Stimulated activated CD4-positive, alpha-beta T cell treated with anti-CD3 and anti-CD28 coated beads, Interleukin-15, amount 100 ng/mL, for 1 hour (primary cell): ENCODE results near the gene RASGRP3.
A peak's percentile ranks its signal among the peaks of the same experiment; 100 is the strongest.
"Not testable (repeated sequence)": the region's sequence is repeated elsewhere in the genome, so short reads cannot be mapped to it uniquely, and the experiment has no call there.

Experiments
- DNase-seq, 2 donors: peaks; one replicate each; pipeline ENCODE4 v3.0.0-alpha.2; 2020; ENCODE audit warnings: low read depth in 1 of 2, low spot score in 1 of 2

RASGRP3 gene

GRCh38 chr2:33453905-33454479, 22.5 kb upstream of the RASGRP3 start:
- no peak for DNase-seq

GRCh38 chr2:33457556-33458247, 18.7 kb upstream of the RASGRP3 start:
- no peak for DNase-seq

GRCh38 chr2:33458248-33458819, 18.1 kb upstream of the RASGRP3 start:
- no peak for DNase-seq

GRCh38 chr2:33459745-33460144, 16.7 kb upstream of the RASGRP3 start:
- no peak for DNase-seq

DNA sequence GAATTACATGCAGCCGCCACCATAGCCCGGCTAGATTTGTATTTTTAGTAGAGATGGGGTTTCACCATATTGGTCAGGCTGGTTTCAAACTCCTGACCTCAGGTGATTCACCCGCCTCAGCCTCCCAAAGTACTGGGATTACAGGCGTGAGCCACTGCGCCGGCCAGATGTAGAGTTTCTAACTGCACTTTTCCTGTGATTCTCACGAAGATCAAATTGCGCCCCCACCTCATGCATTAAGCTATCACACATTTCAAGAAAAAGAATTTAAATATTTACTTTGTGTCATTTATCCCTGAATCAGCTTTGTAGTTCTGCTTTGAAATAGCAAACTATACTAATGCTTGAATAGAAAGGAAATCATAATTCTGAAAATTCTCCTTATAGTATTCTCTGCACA, 13.9 kb upstream of the RASGRP3 start:
- not testable (repeated sequence) for DNase-seq

DNA sequence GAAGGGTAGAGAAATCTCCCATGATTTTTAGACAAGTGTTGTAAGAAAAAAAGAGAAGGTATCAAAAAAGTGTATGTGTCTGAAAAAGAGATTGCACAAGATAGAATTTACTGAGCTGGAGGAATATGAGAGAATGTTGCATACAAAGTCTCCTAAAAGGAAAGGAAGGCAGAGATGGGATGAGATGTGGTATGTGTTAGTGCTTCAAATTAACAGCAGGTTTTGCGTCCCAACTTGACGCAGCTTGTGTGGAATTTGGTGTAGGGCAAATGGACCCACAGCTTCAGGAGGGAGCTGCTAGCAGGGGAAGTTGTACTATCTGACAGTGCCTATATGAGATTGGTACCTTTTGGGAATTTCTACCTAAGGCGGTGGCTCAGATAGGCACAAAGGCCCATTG, 9.0 kb upstream of the RASGRP3 start:
- DNase-seq, result no peak

GRCh38 chr2:33469238-33469637, 7.2 kb upstream of the RASGRP3 start:
- DNase-seq, result no peak

GRCh38 chr2:33475224-33476130, 972 bp upstream of the RASGRP3 start:
- DNase-seq, result peak; percentile 53 to 60

DNA sequence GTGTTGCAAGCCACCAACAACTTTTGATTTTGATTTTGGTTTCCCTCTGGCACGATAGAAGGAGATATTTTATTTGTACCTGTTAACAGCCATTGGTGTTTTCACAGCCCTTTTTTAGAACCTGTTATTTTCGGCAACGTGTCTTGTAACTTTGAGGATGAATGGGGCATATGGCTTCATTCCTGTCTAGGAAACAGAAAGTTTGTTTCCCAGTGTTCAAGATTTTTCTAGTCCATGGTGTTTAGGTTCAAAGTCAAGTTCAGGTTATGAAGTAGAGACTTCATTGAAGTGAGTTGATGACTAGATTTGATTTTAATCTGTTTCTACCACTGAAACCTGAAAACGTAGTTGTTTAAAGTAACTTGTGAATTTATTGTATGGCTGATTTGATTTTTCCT, 343 bp downstream of the RASGRP3 start:
- DNase-seq, result no peak

GRCh38 chr2:33477473-33478468, 1.3 kb downstream of the RASGRP3 start:
- no peak for DNase-seq

- DNase-seq, result no peak
Observed at GRCh38 chr2:33478968-33479731, 2.7 kb downstream of the RASGRP3 start.

DNA sequence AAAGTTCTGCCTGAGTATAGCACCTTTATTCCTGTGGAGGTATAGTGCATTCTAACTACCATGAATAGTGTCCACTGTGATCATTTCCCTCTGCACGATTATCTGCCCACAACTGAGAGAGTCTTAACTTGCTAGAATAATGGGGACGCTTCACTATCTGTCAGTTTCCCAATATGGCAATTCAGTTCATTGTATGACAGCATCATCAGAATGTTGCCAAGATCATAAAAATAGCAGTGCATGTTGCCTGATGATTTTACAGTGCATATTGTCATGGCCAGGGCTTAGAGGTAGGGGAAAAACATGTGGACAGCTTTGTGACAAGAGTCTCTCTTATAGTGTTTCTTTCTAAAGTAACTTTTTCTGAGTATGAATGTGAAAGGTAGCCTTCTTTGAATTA, 6.1 kb downstream of the RASGRP3 start:
- DNase-seq, result no peak

- no peak for DNase-seq
Observed at GRCh38 chr2:33484042-33484621, 7.7 kb downstream of the RASGRP3 start.

GRCh38 chr2:33485051-33485450, 8.6 kb downstream of the RASGRP3 start:
- DNase-seq, result no peak

DNA sequence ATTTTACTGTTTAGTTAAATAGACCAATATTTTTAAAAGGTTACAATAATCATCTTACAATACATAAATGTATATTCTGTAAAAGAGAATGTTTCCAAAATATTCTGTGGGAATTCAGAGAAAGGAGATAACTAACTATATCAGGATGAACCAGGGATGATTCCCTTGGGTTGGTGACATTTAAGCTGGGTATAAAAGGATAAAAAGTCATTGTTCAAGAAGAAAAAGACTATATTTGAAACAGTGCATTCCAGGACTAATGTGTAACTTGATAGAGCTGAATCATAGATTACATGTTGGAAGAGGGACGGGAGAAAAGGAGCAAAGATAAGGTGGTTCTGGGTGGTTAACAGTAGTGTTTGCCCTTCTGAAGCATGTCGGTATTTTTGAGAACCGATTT, 10.1 kb downstream of the RASGRP3 start:
- no peak for DNase-seq

DNA sequence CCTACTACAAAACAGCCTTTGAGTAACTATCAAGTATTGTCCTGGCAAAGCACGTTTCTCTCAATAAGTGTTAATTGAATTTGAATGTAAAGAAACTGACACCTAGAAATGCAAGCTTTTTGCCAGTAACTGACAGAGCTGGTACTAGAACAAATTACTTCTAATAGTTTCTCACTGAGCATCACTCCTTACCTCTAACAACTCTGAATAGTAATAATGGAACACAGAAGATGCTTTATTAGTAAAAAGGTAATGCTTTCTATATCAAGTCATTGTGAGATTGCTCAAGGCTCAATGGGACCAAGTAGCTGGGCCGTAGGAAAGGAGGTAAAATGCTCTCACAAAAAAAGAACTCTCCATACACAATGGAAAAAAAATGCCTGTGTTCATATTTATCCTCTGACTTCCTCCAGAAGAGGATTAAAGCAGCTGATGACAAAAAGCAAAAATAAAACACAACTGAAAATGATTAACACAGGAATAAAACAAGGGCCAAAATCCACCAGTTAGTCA, 11.8 kb downstream of the RASGRP3 start:
- DNase-seq, result no peak

DNA sequence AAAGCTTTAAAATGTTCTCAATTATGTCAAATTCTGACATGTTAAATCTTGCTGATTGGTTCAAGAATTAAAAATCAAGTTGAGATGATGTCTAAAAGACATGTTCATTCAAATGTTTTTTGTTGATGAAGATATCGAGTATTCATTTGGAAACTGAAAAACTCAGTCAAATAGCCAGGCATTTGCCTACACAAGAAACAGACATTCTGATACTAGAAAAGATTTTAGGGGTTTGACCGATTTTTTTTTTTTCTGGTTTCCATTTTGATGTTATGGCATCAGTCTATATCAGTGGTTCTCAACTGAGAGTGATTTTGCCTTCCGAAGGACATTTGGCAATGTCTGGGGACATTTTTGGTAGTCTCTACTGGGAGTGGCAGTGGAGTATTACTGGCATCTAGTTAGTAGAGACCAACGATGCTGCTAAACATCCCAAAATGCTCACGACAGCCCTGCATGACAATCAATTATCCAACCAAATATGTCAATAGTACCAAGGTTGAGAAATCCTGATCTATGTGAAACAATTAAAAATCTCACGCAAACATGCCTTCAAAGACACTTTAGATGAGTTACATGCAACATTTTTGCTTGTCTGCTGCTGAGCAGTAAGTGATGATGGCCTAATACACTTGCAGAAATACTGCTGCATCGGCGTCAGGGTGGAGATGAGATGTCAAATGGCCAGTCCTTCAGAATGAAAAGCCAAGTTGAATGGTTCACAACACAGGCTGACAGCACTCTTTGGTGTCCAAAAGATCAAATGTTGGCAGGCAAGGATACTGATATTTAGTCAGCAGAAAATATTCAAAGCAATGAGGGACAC, 12.5 kb downstream of the RASGRP3 start:
- no peak for DNase-seq

DNA sequence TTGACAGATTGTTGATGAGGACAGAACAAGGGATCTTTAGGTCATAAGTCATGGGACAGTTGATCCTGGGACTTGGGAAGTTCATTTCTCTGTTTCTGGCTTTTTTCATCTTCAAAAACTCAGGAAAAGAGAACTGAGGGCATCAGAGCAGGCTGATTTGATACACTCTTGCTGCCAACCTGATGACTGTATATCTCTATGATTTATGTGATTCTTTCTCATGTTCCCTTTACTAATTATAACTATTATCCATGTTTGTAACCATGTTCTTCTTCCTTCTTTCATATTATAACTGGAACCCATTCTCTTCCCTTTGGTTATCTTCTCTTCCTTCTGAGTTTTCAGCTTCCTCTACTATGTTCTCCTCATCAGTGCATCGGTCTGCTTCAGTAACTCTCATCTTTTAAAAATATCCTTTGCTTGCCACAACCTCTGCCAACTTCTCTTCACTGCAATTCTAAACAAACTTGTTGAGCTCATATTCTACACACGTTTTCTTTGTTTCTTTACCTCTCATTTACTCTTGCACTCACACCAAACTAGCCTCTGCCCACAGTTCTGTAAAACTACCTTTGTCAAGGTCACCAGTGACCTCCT, 13.5 kb downstream of the RASGRP3 start:
- DNase-seq, result no peak
